CD4-positive, alpha-beta T cell treated with Interleukin-4 for 4 hours (primary cell): ENCODE results near the gene NID1.
A peak's percentile ranks its signal among the peaks of the same experiment; 100 is the strongest.

ENCODE experiments used
- DNase-seq: peaks from one replicate; pipeline ENCODE4 v3.0.0-alpha.2; 2020

Gene NID1

GRCh38 chr1:236064674-236065508 lies at the start of gene NID1:
Gene NID1 (minus strand): TSS chr1:236065090. CDS start chr1:236065079, 11 bp downstream.
- no peak for DNase-seq

DNA sequence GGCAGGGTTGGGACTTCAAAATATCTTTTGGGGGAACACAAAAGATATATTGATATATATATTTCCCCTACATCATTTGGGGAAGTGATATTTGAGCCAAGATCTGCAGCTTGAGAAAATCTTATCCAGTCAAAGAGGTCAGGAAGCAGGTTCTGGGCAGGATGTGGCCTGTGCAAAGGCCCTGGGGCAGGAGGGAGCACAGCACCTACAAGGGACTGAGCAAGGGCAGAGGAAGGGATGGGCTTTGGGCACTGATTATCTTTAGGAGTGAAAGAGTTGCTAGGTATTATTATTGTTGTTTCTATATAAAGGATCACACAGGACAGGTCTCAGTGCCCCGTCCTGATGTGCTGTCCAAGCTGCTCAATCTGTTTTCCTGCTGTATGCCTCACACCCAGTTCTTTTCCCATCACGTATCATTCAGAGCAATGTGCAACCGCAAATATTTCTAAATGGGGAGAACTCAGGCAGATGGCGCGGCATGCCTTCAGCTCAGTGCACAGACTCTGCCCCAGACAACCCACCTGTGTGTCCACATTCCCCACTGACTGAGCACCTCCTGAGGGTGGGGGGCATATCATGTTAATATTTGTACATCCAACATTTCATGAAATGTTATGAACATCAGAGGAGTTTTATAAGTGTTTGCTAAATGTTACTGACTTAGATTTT lies 49.3 kb upstream of the NID1 start:
- DNase-seq: no peak

DNA sequence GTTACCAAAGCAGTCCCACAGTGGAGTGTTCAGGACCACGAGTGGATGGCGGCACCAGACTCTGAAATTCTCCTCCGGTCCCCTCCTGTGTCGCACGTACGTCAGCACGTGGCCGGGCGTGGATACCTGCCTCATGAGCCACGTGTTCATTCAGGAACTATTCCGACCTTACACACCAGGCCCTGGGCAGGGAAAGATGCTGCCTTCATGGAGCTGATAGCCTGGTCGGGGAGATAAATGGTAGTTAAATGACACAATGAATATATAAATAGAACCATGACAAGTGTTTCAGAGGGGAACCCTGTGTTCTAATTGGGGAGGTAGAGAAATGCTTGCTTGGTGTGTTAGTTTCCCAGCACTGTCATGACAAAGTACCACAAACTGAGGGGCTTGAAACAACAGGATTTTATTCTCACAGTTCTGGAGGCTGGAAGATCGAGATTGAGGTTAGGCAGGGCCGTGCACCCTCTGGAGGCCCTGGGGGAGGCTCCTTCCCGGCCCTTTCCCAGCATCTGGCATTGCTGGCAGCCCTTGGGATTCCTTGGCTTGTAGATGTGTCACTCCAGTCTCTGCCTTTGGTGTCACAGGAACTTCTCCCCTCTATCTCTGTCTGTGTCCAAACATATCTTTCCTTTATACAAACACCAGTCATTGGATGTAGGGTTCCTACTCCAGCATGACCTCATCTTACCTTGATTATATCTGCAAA lies 48.6 kb upstream of the NID1 start:
- DNase-seq: no peak

- no peak for DNase-seq
Observed at GRCh38 chr1:236112332-236112627, 47.4 kb upstream of the NID1 start.

DNA sequence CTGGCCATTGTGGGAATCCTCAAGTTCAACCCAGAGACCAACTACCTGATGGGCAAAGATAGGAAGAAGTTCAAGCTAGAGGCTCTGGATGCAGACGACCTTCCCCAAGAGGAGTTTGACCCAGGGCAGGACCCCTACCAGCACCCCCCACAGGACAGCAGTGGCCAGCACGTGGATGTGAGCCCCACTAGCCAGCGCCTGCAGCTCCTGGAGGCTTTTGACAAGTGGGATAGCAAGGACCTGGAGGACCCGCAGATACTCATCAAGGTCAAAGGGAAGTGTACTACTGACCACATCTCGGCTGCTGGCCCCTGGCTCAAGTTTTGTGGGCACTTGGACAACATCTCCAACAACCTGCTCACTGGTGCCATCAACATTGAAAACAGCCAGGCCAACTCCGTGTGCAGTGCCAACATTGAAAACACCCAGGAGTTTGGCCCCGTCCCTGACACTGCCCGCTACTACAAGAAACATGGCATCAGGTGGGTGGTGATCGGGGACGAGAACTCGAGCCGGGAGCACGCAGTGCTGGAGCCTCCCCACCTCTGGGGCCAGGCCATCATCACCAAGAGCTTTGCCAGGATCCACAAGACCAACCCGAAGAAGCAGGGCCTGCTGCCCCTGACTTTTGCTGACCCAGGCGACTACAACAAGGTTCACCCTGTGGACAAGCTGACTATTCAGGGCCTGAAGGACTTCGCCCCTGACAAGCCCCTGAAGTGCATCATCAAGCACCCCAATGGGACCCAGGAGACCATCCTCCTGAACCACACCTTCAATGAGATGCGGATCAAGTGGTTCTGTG lies 46.8 kb upstream of the NID1 start:
- DNase-seq: no peak

GRCh38 chr1:236110137-236110536 lies 45.2 kb upstream of the NID1 start:
- DNase-seq: no peak

GRCh38 chr1:236108027-236108648 lies 43.2 kb upstream of the NID1 start:
- no peak for DNase-seq

DNA sequence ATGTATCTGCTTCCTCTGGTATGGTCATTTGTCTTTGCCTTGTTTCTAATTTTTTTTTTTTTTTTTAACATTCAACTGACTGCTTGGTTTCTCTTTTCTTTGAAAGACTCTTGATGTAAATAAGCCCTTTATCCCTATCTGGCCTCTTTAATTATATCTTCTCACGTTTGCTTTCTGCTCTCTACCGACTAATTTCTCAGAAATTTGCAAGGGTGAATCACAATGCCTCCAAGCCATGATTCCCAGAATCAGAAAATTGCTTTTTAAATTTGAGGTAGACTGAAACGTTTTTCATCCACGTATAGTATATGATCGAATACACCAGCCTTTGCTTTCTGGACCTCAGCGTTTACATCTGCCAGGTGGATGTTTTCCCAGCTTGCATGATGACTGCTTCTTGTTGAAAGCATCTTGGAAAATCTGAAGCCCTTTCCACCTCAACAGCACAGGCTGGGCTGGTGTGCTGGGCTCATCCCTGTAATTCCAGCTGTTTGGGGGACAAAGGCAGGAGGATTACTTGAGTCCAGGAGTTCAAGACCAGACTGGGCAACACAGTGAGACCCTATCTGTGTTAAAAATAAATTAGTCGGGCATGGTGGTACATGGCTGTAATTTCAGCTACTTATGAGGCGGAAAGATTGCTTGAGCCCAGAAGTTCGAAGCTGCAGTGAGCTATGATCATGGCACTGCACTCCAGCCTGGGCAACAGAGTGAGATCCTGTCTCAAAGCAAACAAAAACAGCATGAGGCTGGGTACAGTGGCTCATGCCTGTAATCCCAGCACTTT lies 42.4 kb upstream of the NID1 start:
- DNase-seq: no peak

- DNase-seq: peak; percentile 58
Observed at GRCh38 chr1:236103646-236104218, 38.8 kb upstream of the NID1 start.

DNA sequence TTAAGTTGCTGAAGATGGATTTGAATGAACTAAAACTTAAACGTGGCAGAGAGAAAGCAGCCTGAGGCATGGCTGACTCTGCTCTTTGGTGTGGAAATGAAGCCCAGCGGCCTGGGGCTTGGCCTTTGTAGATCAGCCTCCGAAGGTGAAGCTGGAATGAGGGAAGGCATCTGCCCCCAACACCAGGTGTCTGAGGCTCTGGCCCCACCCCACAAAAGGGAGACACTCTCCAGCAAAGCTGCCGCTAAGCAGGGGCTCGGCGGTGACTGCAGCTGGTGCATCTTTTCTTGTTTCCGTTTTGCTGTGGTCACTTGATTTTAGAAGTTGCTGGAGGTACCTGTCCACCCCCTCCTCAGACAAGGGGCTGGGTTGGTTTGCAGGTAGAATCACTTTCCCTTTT lies 38.2 kb upstream of the NID1 start:
- no peak for DNase-seq

- DNase-seq: no peak
Observed at GRCh38 chr1:236102611-236103010, 37.7 kb upstream of the NID1 start.

GRCh38 chr1:236101233-236102200 lies 36.6 kb upstream of the NID1 start:
- no peak for DNase-seq

DNA sequence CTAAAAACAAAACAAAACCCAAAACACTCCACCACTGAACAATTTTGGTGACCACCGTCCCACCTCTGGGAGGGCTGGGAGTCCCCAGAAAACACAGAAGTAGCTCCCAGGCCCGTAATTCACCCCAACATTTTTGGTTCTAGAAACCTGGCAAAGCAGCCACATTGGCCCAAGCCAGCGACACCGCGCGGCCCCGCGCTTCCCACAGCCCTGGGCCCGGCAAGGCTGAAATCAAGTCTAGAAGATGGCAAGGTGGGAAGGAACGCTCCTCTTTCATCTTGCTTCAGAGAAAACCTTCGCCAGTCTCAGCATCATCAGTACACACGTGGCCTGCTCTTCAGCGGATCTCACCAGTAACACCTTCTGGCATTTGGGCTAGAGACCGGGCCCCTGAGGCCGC lies 35.9 kb upstream of the NID1 start:
- no peak for DNase-seq

DNA sequence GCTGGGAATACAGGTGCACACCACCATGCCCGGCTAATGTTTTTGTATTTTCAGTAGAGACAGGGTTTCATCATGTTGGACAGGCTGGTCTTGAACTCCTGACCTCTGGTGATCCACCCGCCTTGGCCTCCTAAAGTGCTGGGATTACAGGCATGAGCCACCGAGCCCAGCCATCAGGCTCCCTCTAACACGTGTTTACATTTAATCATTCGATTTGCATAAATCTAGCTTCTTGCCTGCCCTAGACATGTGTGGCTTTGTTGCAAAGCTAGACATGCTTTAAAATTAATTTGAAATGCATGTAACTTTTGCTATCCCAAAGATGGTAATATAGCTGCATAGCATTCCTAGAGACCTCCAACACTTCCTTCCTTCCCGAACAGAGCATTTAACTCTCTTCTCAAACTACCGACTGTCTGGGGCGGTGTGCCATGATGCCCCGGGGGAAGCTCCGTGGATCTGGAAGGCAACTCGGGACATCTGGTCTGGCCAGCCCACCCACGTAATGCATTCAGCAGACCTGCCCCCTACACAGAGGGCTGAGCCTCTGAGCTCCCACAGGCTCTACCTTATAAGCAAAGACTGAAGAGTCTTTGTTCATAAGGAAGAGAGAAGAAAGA lies 34.6 kb upstream of the NID1 start:
- no peak for DNase-seq

- DNase-seq: no peak
Observed at GRCh38 chr1:236098267-236098666, 33.4 kb upstream of the NID1 start.

DNA sequence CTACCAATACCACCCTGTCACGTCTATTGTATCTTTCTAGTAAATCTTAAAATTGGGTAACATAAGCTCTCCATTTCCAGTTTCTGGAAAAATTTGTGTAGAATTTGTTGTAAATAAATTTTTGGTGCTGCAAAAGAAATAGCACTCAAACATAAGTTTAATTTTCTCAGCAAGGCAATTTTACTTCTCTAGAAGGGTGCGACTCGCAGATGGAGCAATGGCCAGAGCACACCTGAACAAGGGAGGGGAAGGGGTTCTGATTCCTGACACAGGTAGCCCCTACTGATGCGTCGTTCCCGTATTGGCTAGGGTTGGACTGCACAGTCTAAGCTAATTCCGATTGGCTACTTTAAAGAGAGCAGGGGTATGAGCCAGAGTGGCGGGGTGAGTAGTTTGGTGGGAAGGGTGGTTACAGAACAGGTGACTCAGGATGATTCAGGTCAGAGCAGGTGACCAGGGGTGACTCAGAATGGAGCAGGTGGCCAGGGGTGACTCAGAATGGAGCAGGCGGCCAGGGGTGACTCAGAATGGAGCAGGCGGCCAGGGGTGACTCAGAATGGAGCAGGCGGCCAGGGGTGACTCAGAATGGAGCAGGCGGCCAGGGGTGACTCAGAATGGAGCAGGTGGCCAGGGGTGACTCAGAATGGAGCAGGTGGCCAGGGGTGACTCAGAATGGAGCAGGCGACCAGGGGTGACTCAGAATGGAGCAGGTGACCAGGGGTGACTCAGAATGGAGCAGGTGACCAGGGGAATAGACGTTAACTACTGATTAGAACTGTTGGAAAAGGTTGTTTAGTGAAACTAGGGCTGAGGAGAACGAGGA lies 32.0 kb upstream of the NID1 start:
- peak; percentile 88 for DNase-seq

GRCh38 chr1:236095705-236096520 lies 31.0 kb upstream of the NID1 start:
- DNase-seq: no peak

DNA sequence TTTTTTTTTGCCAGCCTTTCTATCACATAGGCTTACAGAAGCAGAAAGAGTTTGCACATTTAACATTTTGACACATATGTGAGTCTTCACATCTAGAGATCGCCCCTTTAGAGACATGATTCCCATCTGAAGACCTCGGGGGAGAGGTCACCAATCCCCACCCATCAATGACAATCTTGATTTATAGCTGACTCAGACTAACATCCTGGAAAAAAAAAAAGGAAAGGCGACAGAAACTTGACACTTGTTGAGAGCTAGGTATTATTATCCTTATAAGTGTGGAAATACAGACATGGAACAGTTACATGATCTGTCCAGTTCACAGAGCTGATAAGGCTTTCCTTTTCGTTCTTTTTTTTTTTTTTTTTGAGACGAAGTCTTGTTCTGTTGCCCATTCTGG lies 28.0 kb upstream of the NID1 start:
- DNase-seq: no peak
